GM19239 (cell line): ENCODE data around the gene SPRYD4.
A peak's percentile ranks its signal among the peaks of the same experiment; 100 is the strongest.
"Not testable (repeated sequence)": the region's sequence is repeated elsewhere in the genome, so short reads cannot be mapped to it uniquely, and the experiment has no call there.

Source experiments
- DNase-seq: peaks from one replicate; pipeline ENCODE4 v3.0.0; 2011; ENCODE audit warnings: low spot score; ENCODE audit not compliant: insufficient read length
- FAIRE-seq: peaks from 2 replicates; lab custom pipeline; 2011; peaks lifted over from hg19 to GRCh38; lab: Jason Lieb, UNC

Gene SPRYD4

GRCh38 chr12:56468216-56469006, at the start of gene SPRYD4:
SPRYD4 (plus strand) TSS chr12:56468578; CDS start chr12:56468592, 14 bp downstream.
- FAIRE-seq (peak; percentile 83), DNase-seq (peak; percentile 77)

GRCh38 chr12:56420411-56420810, 48.0 kb upstream of the SPRYD4 start:
- FAIRE-seq (no peak), DNase-seq (no peak)

GRCh38 chr12:56425193-56425592, 43.2 kb upstream of the SPRYD4 start:
- FAIRE-seq = no peak

GRCh38 chr12:56425940-56426438, 42.4 kb upstream of the SPRYD4 start:
- DNase-seq = no peak
- no peak for FAIRE-seq

More at GRCh38 chr12:56425193-56425592, 43.2 kb upstream of the SPRYD4 start:
- no peak for DNase-seq

- no peak for FAIRE-seq
- no peak for DNase-seq
These were observed 37.1 kb upstream of the SPRYD4 start for GRCh38 chr12:56431288-56431687.

- FAIRE-seq = no peak
- no peak for DNase-seq
These were observed 36.5 kb upstream of the SPRYD4 start for GRCh38 chr12:56431850-56432249.

GRCh38 chr12:56434828-56435227, 33.5 kb upstream of the SPRYD4 start:
- DNase-seq (no peak), FAIRE-seq (no peak)

- no peak for FAIRE-seq
These were observed 30.8 kb upstream of the SPRYD4 start for GRCh38 chr12:56437430-56438176.

GRCh38 chr12:56443208-56443607, 25.2 kb upstream of the SPRYD4 start:
- not testable (repeated sequence) for DNase-seq, FAIRE-seq

More at GRCh38 chr12:56437430-56438176, 30.8 kb upstream of the SPRYD4 start:
- no peak for DNase-seq

- peak; percentile 90 for DNase-seq
- peak; percentile 93 for FAIRE-seq
These were observed 19.3 kb upstream of the SPRYD4 start, which contains the start of gene TIMELESS for GRCh38 chr12:56448860-56449621. TIMELESS (minus strand) TSS chr12:56449426; CDS start chr12:56434170, 15,256 bp downstream.

- FAIRE-seq (no peak), DNase-seq (no peak)
These were observed 18.8 kb upstream of the SPRYD4 start for GRCh38 chr12:56449622-56449984.

- DNase-seq = no peak
- FAIRE-seq = no peak
These were observed 18.1 kb upstream of the SPRYD4 start for GRCh38 chr12:56450241-56450640.

GRCh38 chr12:56451147-56451546, 17.2 kb upstream of the SPRYD4 start:
- FAIRE-seq = no peak
- DNase-seq = no peak

GRCh38 chr12:56454557-56454956, 13.8 kb upstream of the SPRYD4 start, which contains the start of gene MIP:
MIP (minus strand) TSS chr12:56454657; CDS start chr12:56454613, 44 bp downstream.
- no peak for DNase-seq
- no peak for FAIRE-seq

GRCh38 chr12:56457817-56458216, 10.6 kb upstream of the SPRYD4 start:
- no peak for FAIRE-seq
- DNase-seq = no peak

- FAIRE-seq (no peak), DNase-seq (no peak)
These were observed 6.9 kb upstream of the SPRYD4 start for GRCh38 chr12:56461235-56462159.

GRCh38 chr12:56462565-56462964, 5.8 kb upstream of the SPRYD4 start:
- FAIRE-seq (no peak), DNase-seq (no peak)

GRCh38 chr12:56469007-56469930, 891 bp downstream of the SPRYD4 start:
- no peak for DNase-seq
- FAIRE-seq = peak; percentile 8
